Natural killer cell (primary cell): ENCODE results near the gene CNDP2. TPM values are rescaled to one million over a fixed set of nuclear protein-coding genes. Genes with fewer than 3 reads are reported as not detected.

ENCODE experiments used
- ATAC-seq, 3 donors: fragments of 150-1000 bp in 2 of 3; fragments of 200-7000 bp in 1 of 3; cut with Tn5 transposase; 1 replicate in 1 of 3; 2 replicates in 2 of 3; pipeline ENCODE4 v1.10.0; 2021; ENCODE audit warnings: mild to moderate bottlenecking in 2 of 3, moderate library complexity in 2 of 3
- DNase-seq, 2 donors: peaks; one replicate each; pipeline versions ENCODE4 v3.0.0 to v3.0.0-alpha.2; 2013 to 2021; ENCODE audit warnings: mixed read lengths in 1 of 2
- H3K27ac ChIP-seq: one replicate; pipeline ENCODE4 v1.5.1; 2013; ENCODE audit warnings: mild to moderate bottlenecking, low read length
- H3K27me3 ChIP-seq: one replicate; pipeline ENCODE4 v1.6.1; 2013; ENCODE audit warnings: low read length; ENCODE audit not compliant: control insufficient read depth, insufficient read depth
- H3K36me3 ChIP-seq: one replicate; pipeline ENCODE4 v1.6.1; 2013; ENCODE audit warnings: low read length; ENCODE audit not compliant: control insufficient read depth, insufficient read depth
- H3K4me1 ChIP-seq: one replicate; pipeline ENCODE4 v1.6.1; 2013; ENCODE audit warnings: low read length; ENCODE audit not compliant: control insufficient read depth, insufficient read depth
- H3K4me3 ChIP-seq: one replicate; pipeline ENCODE4 v1.5.1; 2013; ENCODE audit warnings: low read length
- H3K9me3 ChIP-seq: one replicate; pipeline ENCODE4 v1.6.1; 2013; ENCODE audit warnings: low read length; ENCODE audit not compliant: control insufficient read depth, insufficient read depth
- H3K27ac Mint-ChIP-seq, 2 donors: one replicate each; pipeline ENCODE4 v1.8.0; 2022; ENCODE audit warnings: mild to moderate bottlenecking in 2 of 2, mixed read lengths in 2 of 2, moderate library complexity in 1 of 2
- H3K27me3 Mint-ChIP-seq, 2 donors: one replicate each; pipeline ENCODE4 v1.8.0; 2022; ENCODE audit warnings: low read depth in 2 of 2, mixed read lengths in 2 of 2
- H3K36me3 Mint-ChIP-seq: one replicate; pipeline ENCODE4 v1.8.0; 2022; ENCODE audit warnings: mixed read lengths
- H3K4me1 Mint-ChIP-seq, 2 donors: one replicate each; pipeline ENCODE4 v1.8.0; 2022; ENCODE audit warnings: mixed read lengths in 2 of 2
- H3K4me3 Mint-ChIP-seq: one replicate; pipeline ENCODE4 v1.8.0; 2022; ENCODE audit warnings: mild to moderate bottlenecking, moderate library complexity, mixed read lengths
- H3K9me3 Mint-ChIP-seq, 2 donors: one replicate each; pipeline ENCODE4 v1.8.0; 2022; ENCODE audit warnings: mixed read lengths in 2 of 2
- WGBS: methylation state at CpG from one replicate; pipeline ENCODE4 v1.1.7; 2013; ENCODE audit warnings: missing lambda C conversion rate; ENCODE audit not compliant: insufficient coverage; 5-methylcytosine and 5-hydroxymethylcytosine counted together
- intact Hi-C: fragments of 100-400 bp; cut with micrococcal nuclease; formaldehyde crosslinking; loops from one replicate; pipeline ENCODE4 v1.14.2; 2022
- total RNA-seq, 4 donors: library from RNA; stranded (reverse); fragments of 120-200 nt in 1 of 4; gene quantifications; one replicate each; pipeline versions ENCODE4 v1.2.3 to v1.2.4, GENCODE V29; 2013 to 2022
- TF ChIP-seq, protein P1 (sequence below): fragments of 200-600 bp; IDR thresholded peaks from one replicate; pipeline ENCODE4 v1.8.0; 2022; ENCODE audit warnings: antibody characterized with exemption

Gene CNDP2
- total RNA-seq, 3 donors from 2014 or later (not counting 1 experiment from before 2014, with no cell fraction given) = 147 to 167 (median 153) TPM

DNA sequence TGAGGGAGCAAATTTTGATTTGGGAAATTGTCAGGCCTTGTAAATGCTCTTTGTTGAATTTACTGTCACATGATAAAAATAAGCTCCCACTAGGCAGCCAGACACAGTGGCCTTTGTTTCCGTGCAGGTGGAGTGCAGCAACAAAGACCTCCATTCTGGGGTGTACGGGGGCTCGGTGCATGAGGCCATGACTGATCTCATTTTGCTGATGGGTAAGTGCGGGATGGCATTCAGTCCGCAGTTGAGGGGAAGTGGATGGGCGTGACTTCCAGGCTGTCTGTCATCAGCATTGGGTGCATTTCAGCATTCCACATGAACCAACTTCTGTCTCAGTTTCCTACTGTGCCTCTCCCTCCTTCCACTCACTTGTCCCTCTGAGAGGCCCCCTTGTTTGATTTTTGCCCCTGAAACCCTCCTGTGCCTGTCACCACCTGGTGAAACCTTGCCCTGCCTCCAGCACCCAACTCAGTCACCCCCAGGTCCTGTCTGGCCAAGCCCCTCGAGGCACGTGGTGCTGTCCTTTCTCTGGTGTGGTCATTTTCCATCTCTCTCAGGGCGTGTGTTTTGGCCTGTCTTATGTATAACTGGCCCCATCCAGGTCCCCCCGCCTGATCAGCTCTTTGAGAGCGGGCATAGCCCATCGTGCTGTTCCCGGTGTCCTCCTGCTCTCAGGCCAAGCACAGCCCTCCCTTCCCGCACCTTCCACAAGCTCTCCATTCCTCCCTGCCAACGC lies 16.3 kb downstream of the CNDP2 start:
- Mint-ChIP-seq H3K4me1 (peaks cover 6 to 27% of the 10 kb centered on the region in 2 donors), H3K27ac (no peak overlapping the region), H3K36me3 (no peaks in the 10 kb centered on the region), H3K27me3 (no peaks in the 10 kb centered on the region), H3K9me3 (no peaks in the 10 kb centered on the region), H3K4me3 (no peak overlapping the region)
- Histone ChIP-seq H3K9me3 (no peaks in the 10 kb centered on the region), H3K27me3 (no peaks in the 10 kb centered on the region), H3K27ac (no peak overlapping the region), H3K36me3 (peaks cover 91% of the 10 kb centered on the region), H3K4me3 (no peak overlapping the region), H3K4me1 (no peaks in the 10 kb centered on the region)
- TF ChIP-seq, protein P1, sequence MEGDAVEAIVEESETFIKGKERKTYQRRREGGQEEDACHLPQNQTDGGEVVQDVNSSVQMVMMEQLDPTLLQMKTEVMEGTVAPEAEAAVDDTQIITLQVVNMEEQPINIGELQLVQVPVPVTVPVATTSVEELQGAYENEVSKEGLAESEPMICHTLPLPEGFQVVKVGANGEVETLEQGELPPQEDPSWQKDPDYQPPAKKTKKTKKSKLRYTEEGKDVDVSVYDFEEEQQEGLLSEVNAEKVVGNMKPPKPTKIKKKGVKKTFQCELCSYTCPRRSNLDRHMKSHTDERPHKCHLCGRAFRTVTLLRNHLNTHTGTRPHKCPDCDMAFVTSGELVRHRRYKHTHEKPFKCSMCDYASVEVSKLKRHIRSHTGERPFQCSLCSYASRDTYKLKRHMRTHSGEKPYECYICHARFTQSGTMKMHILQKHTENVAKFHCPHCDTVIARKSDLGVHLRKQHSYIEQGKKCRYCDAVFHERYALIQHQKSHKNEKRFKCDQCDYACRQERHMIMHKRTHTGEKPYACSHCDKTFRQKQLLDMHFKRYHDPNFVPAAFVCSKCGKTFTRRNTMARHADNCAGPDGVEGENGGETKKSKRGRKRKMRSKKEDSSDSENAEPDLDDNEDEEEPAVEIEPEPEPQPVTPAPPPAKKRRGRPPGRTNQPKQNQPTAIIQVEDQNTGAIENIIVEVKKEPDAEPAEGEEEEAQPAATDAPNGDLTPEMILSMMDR = no peak
- 96% methylated on average over 15 of the region's 15 CpGs for WGBS
- DNase-seq = no peak
- intact Hi-C loops = no loop called here
- ATAC-seq = no peak

DNA sequence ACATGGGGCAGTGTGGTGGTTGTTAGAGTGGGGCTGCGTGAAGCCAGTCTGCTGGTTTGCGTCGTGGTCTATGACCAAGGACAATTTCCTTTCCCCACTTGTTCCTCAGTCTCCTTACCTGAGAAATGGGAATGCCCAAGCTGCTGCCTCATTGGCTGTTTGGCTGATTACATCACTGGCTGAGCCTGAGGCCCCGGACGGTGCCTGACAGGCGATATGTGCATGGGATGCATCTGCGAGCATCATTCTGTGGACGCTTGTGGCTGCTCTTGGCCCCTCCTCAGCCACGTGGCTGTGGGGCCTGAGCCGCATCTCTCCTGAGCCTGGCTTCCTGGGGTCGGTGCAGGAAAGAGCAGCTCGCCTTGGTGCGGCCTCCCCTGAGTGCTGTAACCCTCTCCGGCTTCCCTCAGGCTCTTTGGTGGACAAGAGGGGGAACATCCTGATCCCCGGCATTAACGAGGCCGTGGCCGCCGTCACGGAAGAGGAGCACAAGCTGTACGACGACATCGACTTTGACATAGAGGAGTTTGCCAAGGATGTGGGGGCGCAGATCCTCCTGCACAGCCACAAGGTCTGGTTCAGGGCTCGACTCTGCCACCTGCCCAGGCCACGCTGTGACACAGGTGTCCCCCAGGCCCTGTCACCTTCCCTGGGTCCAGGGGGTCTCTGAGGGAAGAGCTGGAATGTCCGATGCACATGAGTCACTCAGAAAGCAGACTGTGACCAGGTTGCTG lies 17.2 kb downstream of the CNDP2 start:
- Histone ChIP-seq H3K27me3 (no peaks in the 10 kb centered on the region), H3K36me3 (peaks cover 87% of the 10 kb centered on the region), H3K4me1 (no peaks in the 10 kb centered on the region), H3K4me3 (no peak overlapping the region), H3K27ac (no peak overlapping the region), H3K9me3 (no peaks in the 10 kb centered on the region)
- Mint-ChIP-seq H3K4me3 (no peak overlapping the region), H3K27me3 (no peaks in the 10 kb centered on the region), H3K36me3 (no peaks in the 10 kb centered on the region), H3K9me3 (no peaks in the 10 kb centered on the region), H3K4me1 (peaks cover 6 to 23% of the 10 kb centered on the region in 2 donors), H3K27ac (no peak overlapping the region)
- no peak for DNase-seq
- TF ChIP-seq, protein P1 = no peak
- 90% methylated on average over 26 of the region's 27 CpGs for WGBS
- ATAC-seq = no peak
- intact Hi-C loops = no loop called here

DNA sequence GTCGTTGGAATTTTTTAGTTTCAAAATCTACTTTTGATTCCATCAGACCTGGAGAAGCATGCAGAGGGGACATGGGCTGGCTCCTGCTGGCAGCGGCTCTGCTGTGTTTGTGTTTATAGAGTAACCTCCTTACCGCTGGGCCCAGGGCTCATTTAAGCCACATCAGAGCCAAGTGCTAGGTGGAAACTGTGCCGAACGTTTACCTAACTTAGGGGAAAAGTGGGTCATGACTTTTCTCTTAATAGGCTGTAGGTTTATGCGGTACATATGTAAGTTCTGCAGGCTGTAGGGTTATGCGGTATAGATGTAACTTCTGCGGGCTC lies 17.7 kb downstream of the CNDP2 start:
- intact Hi-C loops = no loop called here
- 72% methylated on average over 8 of the region's 8 CpGs for WGBS
- TF ChIP-seq, protein P1 = no peak
- no peak for ATAC-seq
- Mint-ChIP-seq H3K4me3 (no peak overlapping the region), H3K27ac (no peak overlapping the region), H3K27me3 (no peaks in the 10 kb centered on the region), H3K36me3 (no peaks in the 10 kb centered on the region), H3K4me1 (peaks cover 6 to 23% of the 10 kb centered on the region in 2 donors), H3K9me3 (no peaks in the 10 kb centered on the region)
- Histone ChIP-seq H3K36me3 (peaks cover 87% of the 10 kb centered on the region), H3K27ac (no peak overlapping the region), H3K27me3 (no peaks in the 10 kb centered on the region), H3K4me1 (no peaks in the 10 kb centered on the region), H3K4me3 (no peak overlapping the region), H3K9me3 (no peaks in the 10 kb centered on the region)
- DNase-seq = no peak
